Fibroblast of gingiva (primary cell): ENCODE data around the gene SPATA25.
A peak's percentile ranks its signal among the peaks of the same experiment; 100 is the strongest.
"Not testable (repeated sequence)": the region's sequence is repeated elsewhere in the genome, so short reads cannot be mapped to it uniquely, and the experiment has no call there.

Experiments
- DNase-seq: peaks from one replicate; pipeline ENCODE4 v3.0.0-alpha.2; 2011; ENCODE audit warnings: low read depth

SPATA25 gene

DNA sequence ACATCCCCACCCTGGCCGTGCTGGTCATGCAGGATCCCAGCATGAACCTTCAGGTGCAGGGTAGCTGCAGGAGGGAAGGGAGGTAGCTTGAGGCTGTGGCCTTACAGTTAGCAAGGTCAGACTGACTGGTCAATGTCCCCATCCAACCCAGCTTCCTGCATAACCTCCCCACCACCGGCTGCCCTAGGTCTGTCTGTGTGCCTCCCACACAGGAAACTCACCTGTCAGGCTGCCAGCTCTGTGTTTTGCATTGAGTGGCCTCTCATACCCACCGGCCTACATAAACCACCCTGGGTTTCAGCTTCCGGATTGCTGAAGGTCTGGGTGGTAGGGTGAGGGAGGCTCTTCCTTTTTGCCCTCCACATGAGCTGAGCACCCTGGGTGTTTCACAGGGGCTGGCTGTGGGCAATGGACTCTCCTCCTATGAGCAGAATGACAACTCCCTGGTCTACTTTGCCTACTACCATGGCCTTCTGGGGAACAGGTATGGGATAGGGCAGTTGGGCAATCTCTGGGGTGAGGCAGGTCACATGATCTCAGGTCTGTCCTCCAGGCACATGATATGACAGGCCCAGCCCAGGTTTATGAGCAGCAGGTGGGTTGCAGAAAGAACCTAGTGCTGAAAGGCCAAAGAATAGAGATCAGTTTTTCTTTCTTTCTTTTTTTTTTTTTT lies 5.5 kb upstream of the SPATA25 start:
- DNase-seq, result no peak

DNA sequence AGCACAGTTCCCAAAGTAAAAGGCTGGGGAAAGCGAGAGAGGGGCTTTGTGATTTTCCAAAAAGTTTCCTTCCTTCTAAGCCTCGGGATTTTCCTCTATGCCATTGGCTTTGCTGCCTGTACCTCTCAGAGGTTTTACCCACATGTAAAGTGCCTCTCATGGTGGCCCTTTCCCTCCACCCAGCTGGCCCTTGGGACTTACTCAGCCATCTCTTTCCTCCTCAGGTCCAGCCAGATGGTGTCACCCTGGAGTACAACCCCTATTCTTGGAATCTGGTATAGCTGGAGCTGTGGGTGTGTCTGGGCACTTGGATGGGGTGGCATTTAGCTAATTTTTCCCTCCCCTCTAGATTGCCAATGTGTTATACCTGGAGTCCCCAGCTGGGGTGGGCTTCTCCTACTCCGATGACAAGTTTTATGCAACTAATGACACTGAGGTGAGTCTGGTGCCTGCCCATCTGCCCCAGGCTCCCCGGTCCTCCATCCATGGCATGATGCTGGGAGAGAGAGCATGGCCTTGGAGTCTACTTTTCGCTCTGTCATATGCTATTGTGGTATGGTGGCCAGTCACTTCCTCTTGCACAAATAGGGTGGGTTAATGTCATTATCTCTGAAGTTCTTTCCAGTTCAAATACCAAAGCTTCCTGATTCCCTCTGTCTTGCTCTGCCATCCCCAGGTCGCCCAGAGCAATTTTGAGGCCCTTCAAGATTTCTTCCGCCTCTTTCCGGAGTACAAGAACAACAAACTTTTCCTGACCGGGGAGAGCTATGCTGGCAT lies 4.8 kb upstream of the SPATA25 start:
- DNase-seq, result peak; percentile 20

DNA sequence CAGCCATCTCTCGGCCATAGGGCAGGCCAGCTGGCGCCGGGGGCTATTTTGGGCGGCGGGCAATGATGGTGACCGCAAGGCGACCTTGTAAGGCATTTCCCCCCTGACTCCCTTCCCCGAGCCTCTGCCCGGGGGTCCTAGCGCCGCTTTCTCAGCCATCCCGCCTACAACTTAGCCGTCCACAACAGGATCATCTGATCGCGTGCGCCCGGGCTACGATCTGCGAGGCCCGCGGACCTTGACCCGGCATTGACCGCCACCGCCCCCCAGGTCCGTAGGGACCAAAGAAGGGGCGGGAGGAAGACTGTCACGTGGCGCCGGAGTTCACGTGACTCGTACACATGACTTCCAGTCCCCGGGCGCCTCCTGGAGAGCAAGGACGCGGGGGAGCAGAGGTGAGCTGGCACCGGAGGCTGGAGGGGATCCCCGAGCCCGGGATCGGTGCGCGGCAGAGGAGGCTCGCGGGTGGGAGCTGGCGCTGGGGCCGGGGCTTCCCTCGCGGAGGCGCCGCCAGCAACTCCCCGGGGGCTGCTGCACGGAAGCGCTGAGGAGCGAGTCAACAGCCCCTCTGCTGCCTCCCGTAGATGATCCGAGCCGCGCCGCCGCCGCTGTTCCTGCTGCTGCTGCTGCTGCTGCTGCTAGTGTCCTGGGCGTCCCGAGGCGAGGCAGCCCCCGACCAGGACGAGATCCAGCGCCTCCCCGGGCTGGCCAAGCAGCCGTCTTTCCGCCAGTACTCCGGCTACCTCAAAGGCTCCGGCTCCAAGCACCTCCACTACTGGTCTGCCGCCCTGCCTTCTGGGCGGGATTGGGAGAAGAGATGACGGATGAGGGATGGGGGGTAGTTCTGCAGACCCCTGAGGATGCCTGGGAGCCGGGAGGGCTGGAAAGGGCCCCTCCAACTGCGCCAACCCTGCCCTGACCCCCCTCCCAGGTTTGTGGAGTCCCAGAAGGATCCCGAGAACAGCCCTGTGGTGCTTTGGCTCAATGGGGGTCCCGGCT lies 3.9 kb upstream of the SPATA25 start, which contains the start of the genes CTSA and NEURL2:
TSS of gene CTSA (plus strand) at position 351 of the 999 bp plus-strand sequence. CDS start at position 585, 234 bp downstream.
TSS of gene NEURL2 (minus strand) at position 224 of the 999 bp plus-strand sequence. CDS start at position 7, 217 bp downstream.
- DNase-seq, result peak; percentile 94

DNA sequence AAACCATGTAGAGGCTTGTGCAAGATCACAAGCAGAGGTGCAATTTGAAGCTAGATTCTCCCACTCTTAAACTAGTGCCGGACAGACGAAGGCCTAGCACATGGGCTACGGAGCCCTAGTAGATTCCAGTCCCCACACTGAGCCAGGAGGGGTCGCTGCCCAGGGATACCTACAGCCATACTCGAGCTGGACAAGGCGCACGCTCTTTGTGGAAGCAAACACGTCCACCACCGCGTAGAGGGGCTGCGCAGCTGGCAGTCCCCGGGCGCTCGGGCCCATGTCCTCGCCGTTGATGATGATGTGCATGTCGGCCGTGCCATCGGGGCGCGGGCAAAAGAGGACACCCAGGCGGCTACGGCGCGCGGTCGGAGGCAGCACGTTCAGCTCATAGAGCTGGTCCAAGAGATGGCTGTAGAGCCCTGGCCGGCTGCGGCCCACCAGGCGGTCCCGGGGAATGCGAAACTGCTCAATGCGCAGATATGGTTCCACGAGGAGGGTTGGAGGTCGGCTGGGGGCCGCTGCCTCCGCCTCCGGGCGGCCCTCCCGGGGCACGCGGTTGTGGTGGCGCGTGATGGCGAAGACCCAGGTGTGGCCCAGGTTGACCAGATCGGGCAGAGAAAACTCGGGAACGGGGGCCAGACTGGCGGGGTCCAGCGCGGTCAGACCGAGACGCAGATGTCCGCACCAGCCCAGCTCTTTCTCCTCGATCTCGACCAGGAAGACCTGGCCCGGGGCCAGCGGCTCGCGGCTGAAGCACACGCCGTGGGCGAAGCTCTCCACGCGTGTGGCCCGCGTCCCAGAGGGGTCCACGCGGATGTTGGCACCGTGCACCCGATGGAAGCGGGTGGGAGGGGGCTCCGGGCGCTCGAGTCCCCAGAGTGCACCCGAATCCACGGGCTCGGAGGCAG lies 2.9 kb upstream of the SPATA25 start:
- peak; percentile 69 for DNase-seq

DNA sequence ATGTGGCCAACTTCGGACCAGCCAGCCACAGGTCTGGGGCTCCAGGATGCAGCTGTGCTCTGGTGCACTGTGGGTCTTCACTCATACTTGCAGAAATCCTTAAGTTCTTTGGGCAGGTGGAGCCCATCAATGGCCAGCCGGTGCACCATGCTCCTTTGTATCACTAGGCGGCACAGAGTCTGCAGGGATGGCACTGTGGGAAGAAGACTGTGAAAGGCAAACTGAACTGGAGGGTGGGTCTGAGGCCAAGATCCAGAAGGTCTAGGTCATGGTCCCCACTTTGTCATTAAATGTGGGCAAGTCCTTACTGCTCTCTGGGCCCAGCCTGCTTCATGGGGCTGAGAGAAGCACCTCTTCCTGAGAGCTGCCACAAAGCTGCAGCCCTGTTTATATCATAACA lies 1.3 kb upstream of the SPATA25 start:
- no peak for DNase-seq

DNA sequence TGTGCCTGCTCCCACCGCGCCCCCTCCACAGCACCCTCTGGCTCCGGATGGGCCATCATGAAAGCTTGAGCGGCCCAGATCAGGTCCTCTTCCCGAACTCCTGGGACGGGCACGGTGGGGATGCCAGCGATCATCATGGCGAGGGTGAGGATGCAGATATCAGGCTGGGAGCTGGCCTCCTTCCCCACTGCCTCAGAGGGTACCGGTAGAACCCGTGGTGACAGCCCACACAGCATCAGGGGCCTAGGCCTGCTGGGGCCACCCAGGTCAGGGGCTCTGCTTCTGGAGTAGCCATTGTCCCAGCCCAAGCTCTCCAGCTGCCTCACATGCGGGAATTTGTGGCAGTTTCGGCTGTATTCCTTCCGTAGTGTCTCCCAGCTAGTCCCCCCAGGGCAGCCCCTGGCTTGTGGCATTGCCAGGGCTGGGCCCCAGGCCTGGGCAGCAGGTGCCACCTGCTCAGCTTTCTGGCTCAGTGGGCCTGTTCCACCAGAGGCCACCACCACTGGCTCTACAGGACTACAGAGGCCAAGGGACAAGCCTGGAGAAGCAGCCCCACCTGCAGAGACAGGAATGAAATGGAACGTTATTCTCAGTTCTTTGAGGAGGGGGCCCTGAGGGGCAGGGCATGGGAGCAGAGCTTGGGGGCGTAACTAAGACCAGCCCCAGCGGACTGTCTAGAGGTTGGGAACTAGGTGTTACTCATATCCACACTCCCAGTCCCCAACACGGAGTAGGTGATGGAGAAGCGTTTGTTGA lies 654 bp downstream of the SPATA25 start:
- DNase-seq, result no peak

DNA sequence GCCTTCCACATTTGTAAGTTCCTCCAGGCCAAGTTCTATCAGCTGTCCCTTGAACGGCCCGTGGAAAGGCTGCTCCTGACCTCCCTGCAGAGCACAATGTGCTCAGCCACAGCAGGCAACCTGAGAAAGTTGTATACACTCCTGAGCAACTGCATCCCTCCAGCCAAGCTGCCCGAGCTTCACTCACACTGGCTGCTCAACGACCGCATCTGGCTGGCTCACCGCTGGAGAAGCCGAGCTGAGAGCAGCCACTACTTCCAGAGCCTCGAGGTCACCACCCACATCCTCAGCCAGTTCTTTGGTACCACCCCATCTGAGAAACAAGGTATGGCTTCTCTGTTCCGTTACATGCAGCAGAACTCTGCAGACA lies 4.3 kb downstream of the SPATA25 start:
- no peak for DNase-seq

DNA sequence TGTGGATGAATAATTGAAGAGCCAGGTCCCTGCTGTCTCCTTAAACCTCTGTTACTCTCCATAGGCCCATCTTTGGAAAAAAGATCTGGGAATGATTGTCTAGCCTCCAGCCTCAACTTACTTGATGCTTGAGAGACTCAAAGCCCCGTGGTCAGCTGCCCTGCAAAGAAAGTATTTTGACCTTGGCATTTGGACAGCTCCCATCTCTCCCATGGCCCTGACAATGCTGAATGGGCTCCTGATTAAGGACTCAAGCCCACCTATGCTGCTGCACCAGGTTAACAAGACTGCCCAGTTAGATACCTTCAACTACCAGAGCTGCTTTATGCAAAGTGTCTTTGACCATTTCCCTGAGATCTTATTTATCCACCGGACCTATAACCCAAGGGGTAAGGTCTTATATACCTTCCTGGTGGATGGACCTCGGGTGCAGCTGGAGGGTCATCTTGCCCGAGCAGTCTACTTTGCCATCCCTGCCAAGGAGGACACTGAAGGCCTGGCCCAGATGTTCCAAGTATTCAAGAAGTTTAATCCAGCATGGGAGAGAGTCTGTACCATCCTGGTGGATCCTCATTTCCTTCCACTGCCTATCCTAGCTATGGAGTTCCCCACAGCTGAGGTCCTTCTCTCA lies 4.8 kb downstream of the SPATA25 start:
- DNase-seq, result no peak

DNA sequence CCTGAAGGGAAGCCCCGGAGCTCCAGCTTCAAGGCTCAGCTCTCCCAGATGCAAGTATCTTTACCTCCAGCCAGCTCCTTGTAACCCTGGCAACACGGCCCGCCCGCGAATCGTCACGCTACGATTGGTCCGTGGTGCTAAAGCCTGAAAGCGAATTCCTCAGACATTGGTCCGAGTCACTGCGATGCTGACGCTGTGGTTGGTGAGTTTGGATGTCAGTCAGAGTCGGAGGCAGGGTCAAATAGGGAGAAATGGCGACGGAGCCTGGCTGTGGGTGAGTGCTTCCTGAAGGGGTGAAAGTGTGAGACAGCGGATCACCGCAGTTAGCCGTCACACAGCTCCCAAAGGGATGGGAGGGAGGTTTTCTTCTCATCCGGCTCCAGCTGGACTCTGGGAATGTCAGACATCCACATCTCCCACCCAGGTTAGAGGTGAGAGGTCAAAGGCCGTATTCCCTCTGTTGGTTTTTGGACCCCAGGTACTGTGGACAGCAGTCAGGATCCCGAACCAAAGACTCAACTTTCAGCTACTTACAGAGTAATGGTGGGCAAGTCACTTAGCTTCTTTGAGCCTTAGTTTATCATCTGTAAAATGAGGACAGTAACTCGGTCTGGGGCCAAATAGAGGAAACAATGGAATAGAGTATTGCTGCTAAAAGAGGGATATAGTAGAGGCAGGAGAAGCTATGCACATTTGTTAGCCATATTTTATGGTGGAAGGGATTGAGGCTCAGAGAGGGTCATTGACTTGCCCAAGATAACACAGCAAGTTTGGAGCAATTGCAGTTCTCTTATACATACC lies 6.2 kb downstream of the SPATA25 start, which contains the start of gene ZSWIM1:
TSS of gene ZSWIM1 (plus strand) at position 240 of the 801 bp plus-strand sequence. CDS start 1,366 bp downstream, outside the sequence.
- DNase-seq, result peak; percentile 98

DNA sequence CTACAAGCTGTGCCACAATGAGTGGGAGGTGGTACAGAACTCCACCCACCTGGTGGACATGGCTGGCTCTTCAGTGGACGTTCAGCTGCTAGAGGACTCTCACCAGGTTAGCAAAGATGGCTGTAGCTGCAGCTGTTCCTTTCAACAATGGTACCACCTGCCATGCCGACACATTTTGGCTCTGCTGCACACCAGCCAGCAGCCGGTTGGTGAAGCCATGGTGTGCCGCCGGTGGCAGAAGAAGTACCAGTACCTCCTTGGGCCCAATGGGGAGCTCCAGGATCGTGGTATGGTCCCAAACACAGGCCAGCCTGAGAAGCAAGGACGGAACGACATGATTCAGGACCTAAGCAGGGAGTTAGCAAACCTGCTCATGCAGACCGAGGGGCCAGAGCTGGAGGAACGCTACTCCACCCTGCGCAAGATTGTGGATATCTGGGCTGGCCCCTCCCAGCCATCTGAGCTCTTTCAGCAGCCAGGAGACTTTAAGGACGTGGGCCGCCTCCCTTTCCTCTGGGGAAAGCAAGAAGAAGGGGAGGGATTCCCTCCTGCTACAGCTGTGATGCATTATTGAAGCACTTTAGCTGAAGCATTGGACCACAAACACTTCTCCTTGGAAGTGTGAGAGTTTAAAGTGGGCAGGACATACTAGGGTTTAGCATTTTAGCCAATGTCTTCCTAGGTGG lies 9.2 kb downstream of the SPATA25 start:
- no peak for DNase-seq

DNA sequence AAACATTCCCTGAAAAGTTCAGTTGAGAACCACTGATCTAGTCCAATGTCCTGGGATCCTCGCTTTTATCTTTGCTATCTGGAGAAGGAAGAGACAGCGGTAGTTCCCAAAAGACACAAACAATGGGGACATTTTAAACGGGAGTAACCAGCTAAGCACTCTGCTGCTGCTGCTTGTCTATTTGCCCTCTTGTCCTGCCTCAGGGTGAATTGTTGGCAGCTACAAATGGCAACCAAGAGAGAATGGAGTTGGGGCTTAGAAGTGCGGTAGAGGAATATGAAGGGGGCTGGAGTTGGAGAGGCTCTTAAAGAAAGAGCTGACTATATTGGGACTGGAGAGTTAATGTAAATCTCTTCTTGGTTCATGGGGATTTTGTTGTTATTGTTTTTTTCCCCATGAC lies 12.8 kb downstream of the SPATA25 start:
- DNase-seq, result no peak

DNA sequence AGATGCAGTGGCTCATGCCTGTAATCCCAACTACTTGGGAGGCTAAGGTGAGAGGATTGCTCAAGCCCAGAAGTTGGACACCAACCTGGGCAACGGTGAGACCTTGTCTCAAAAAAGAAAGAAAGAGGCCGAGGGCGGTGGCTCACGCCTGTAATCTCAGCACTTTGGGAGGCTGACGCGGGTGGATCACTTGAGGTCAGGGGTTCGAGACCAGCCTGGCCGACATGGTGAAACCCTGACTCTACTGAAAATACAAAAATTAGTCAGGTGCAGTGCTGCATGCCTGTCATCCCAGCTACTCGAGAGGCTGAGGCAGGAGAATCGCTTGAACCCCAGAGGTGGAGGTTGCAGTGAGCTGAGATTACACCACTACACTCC lies 13.3 kb downstream of the SPATA25 start:
- DNase-seq, result not testable (repeated sequence)

DNA sequence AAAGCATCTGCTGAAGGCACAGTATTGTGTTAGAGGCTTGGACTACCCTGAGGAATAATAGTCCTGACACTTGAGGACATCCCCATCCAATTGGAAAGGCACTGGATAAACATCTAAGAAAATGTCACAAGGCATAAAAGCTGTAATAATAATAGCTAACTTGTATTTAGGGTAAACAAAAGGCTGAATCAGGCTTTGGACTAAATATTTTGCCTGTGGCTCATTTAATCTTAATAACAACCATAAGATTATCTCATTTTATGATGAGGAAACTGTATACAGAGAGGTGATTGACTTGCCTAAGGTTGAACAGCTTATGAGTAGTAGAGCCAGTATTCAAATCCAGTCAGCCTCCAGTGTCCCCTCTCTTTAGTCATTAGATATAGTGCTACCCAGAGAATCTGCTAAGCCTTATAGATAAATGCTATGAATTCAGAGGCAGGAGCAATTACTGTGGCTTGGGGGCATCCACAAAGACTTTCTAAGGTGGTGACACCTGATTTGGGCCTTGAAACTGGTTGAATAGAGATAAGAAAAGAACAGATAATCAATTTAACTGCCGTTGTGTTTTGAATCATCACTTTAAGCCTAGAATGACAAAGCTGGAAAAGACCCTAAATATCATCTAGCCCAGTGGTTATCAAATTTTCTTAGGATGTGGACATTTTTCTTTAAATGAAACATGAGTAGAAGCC lies 13.9 kb downstream of the SPATA25 start:
- no peak for DNase-seq

DNA sequence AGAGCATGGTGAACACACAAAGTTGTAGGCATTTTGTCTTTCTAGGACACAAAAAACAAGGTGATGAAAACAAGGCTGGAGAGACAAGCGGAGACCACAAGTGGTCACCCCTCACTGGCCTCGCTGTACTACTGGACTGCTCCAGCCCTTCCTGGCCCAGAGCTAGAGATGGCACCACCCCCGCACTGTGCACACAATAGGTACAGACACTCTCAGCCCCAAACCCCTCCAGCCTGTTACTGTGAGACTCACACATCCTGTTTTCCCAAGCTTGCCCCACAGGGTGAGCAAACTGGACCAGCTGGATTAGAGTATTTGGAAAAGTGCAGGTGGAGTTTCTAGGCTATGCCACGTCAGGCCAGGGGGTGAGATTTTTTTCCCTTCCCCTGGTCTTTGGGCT lies 14.8 kb downstream of the SPATA25 start:
- DNase-seq, result no peak

DNA sequence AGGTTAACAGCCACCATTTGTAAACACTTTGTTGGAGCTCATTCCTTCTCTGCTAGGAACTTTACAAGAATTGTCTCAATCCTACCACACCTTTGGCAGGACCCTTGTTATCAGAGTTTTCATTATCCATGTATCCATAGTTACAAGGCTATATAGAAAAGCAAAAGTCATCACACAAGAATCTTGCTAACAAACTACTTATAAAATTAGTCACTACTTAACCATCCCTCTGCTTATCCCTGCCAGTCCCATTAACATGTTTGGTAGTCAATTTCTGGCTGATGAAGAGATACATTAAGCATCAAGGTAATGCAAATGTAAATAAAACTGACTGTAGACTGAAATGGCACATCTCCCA lies 19.6 kb downstream of the SPATA25 start:
- DNase-seq, result peak; percentile 24

DNA sequence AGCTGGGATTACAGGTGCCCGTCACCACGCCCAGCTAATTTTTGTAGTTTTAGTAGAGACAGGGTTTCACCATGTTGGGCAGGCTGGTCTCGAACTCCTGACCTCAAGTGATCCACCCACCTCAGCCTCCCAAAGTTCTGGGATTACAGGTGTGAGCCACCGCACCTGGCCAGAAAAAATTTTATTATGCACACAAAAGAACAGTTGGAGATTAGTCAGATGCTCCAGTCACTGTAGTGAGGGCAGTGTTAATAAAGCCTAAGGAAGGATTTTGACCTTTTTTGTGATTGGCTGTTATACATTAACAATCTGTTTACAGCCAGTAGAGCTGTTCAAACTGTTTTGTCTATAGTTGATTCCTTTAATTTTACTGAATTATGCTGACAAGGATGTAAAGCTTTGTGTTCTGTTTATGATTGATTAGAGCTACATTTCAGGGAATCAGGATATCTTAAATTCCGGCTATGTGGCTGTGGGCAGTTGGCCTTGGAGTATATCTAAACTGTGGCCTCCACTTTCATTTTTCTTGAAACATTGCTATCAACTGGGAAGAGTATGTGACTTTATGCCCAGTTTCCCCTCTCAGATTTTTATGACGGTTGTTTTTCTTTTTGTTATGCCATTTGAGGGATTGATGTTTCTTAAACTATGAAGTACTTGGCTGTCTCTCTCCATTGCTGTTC lies 20.1 kb downstream of the SPATA25 start:
- DNase-seq, result no peak

DNA sequence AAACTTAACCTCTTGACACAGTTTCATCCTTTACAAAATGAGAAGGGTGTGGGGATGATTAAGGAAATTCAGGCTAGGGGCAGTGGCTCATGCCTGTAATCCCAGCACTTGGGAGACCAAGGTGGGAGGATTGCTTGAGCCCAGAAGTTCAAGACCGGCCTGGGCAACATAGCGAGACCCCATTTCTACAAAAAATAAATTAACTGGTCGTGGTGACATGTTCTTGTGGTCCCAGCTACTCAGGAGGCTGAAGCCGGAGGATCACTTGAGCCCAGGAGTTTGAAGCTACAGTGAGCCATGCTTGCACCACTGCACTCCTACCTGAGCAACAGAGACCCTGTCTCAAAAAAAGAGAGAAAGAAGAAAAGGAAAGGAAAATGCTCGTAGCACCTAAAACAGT lies 21.0 kb downstream of the SPATA25 start:
- no peak for DNase-seq
